Activated gamma-delta T cell (primary cell): ENCODE data around the gene TGFB1.
"Not testable (repeated sequence)": the region's sequence is repeated elsewhere in the genome, so short reads cannot be mapped to it uniquely, and the experiment has no call there.

Experiments used
- DNase-seq: peaks from one replicate; lab custom pipeline; 2025; lab: John Stamatoyannopoulos, UW

TGFB1 gene

GRCh38 chr19:41300555-41300954, 53.2 kb downstream of the TGFB1 start:
- DNase-seq: no peak

GRCh38 chr19:41299755-41300089, 54.0 kb downstream of the TGFB1 start:
- DNase-seq: no peak

- DNase-seq: no peak
These were observed 54.5 kb downstream of the TGFB1 start for GRCh38 chr19:41299046-41299754.

- peak; percentile 50 for DNase-seq
These were observed 55.3 kb downstream of the TGFB1 start for GRCh38 chr19:41298348-41298964.

GRCh38 chr19:41297628-41298347, 55.9 kb downstream of the TGFB1 start:
- DNase-seq: no peak

- DNase-seq: no peak
These were observed 57.3 kb downstream of the TGFB1 start for GRCh38 chr19:41296433-41296871.

GRCh38 chr19:41295499-41295898, 58.2 kb downstream of the TGFB1 start:
- DNase-seq: no peak

- no peak for DNase-seq
These were observed 59.3 kb downstream of the TGFB1 start for GRCh38 chr19:41294393-41294792.

- DNase-seq: not testable (repeated sequence)
These were observed 63.9 kb downstream of the TGFB1 start for GRCh38 chr19:41289814-41290213.

- DNase-seq: no peak
These were observed 64.8 kb downstream of the TGFB1 start for GRCh38 chr19:41288673-41289530.
